Activated CD4-positive, alpha-beta T cell treated with anti-CD3 and anti-CD28 coated beads, Interleukin-2, amount 50 U/mL, for 16 hours (primary cell): ENCODE results near the gene PDK2.

Experiments
- DNase-seq: peaks from one replicate; pipeline ENCODE4 v3.0.0-alpha.2; 2020

The PDK2 gene

GRCh38 chr17:50080096-50080480 is 15.1 kb upstream of the PDK2 start:
- no peak for DNase-seq

- no peak for DNase-seq
Observed at GRCh38 chr17:50080827-50081226, 14.3 kb upstream of the PDK2 start.

GRCh38 chr17:50081757-50082156 is 13.4 kb upstream of the PDK2 start:
- DNase-seq: no peak

GRCh38 chr17:50087246-50087911 is 7.8 kb upstream of the PDK2 start:
- peak; percentile 79 for DNase-seq

- DNase-seq: no peak
Observed at GRCh38 chr17:50087912-50088405, 7.2 kb upstream of the PDK2 start.

GRCh38 chr17:50088952-50089825 is 6.0 kb upstream of the PDK2 start:
- DNase-seq: no peak

- no peak for DNase-seq
Observed at GRCh38 chr17:50090071-50090470, 5.1 kb upstream of the PDK2 start.

- no peak for DNase-seq
Observed at GRCh38 chr17:50090971-50091917, 3.9 kb upstream of the PDK2 start.

- DNase-seq: no peak
Observed at GRCh38 chr17:50091918-50092285, 3.2 kb upstream of the PDK2 start.

- no peak for DNase-seq
Observed at GRCh38 chr17:50093246-50093645, 1.9 kb upstream of the PDK2 start.

- no peak for DNase-seq
Observed at GRCh38 chr17:50093807-50094206, 1.3 kb upstream of the PDK2 start.

- DNase-seq: peak; percentile 89
Observed at GRCh38 chr17:50094243-50094752, 853 bp upstream of the PDK2 start.

- no peak for DNase-seq
Observed at GRCh38 chr17:50095626-50096037, 481 bp downstream of the PDK2 start.

- DNase-seq: no peak
Observed at GRCh38 chr17:50096092-50096491, 941 bp downstream of the PDK2 start.

- no peak for DNase-seq
Observed at GRCh38 chr17:50096758-50097157, 1.6 kb downstream of the PDK2 start.

- no peak for DNase-seq
Observed at GRCh38 chr17:50097455-50097854, 2.3 kb downstream of the PDK2 start.

GRCh38 chr17:50097926-50098325 is 2.8 kb downstream of the PDK2 start:
- DNase-seq: no peak

- no peak for DNase-seq
Observed at GRCh38 chr17:50098583-50098982, 3.4 kb downstream of the PDK2 start.

- DNase-seq: no peak
Observed at GRCh38 chr17:50099003-50099402, 3.9 kb downstream of the PDK2 start.

GRCh38 chr17:50100480-50100883 is 5.3 kb downstream of the PDK2 start:
- DNase-seq: no peak

- DNase-seq: no peak
Observed at GRCh38 chr17:50100921-50101345, 5.8 kb downstream of the PDK2 start.

- DNase-seq: no peak
Observed at GRCh38 chr17:50101346-50102163, 6.4 kb downstream of the PDK2 start.
